Muscle layer of colon (tissue), 2 donors: Measurements from ENCODE around the gene ARHGAP24.

Experiments used
- H3K27ac ChIP-seq: one replicate; pipeline ENCODE4 v1.7.0; 2013; ENCODE audit warnings: low read depth, mild to moderate bottlenecking, low read length, moderate library complexity
- H3K27me3 ChIP-seq, 2 donors: one replicate each; pipeline ENCODE4 v1.7.0; 2013; ENCODE audit warnings: low read length in 2 of 2, mild to moderate bottlenecking in 2 of 2; ENCODE audit not compliant: insufficient read depth in 2 of 2, control insufficient read depth in 1 of 2
- H3K36me3 ChIP-seq: one replicate; pipeline ENCODE4 v1.7.0; 2013; ENCODE audit warnings: mild to moderate bottlenecking, low read length; ENCODE audit not compliant: insufficient read depth
- H3K4me1 ChIP-seq: one replicate; pipeline ENCODE4 v1.7.0; 2013; ENCODE audit warnings: mild to moderate bottlenecking, low read length; ENCODE audit not compliant: insufficient read depth
- H3K4me3 ChIP-seq, 2 donors: one replicate each; pipeline ENCODE4 v1.7.0; 2013; ENCODE audit warnings: low read length in 2 of 2, low read depth in 1 of 2, mild to moderate bottlenecking in 1 of 2, moderate library complexity in 1 of 2
- H3K9ac ChIP-seq: one replicate; pipeline ENCODE4 v1.7.0; 2013; ENCODE audit warnings: low read length
- H3K9me3 ChIP-seq: one replicate; pipeline ENCODE4 v1.7.0; 2013; ENCODE audit warnings: mild to moderate bottlenecking, low read length
- donor health status: abdominal sarcoma.
- donor health status: Adenocarcinoma of cecum.

ARHGAP24 gene

GRCh38 chr4:85760511-85760910, 285.6 kb downstream of the ARHGAP24 start:
- no peak overlapping the region for H3K27ac ChIP-seq
- H3K27me3 ChIP-seq: no peaks in the 10 kb centered on the region
- no peak overlapping the region for H3K4me3 ChIP-seq
- no peaks in the 10 kb centered on the region for H3K9me3 ChIP-seq
- peaks cover 24% of the 10 kb centered on the region for H3K4me1 ChIP-seq
- no peaks in the 10 kb centered on the region for H3K36me3 ChIP-seq
- no peak overlapping the region for H3K9ac ChIP-seq

DNA sequence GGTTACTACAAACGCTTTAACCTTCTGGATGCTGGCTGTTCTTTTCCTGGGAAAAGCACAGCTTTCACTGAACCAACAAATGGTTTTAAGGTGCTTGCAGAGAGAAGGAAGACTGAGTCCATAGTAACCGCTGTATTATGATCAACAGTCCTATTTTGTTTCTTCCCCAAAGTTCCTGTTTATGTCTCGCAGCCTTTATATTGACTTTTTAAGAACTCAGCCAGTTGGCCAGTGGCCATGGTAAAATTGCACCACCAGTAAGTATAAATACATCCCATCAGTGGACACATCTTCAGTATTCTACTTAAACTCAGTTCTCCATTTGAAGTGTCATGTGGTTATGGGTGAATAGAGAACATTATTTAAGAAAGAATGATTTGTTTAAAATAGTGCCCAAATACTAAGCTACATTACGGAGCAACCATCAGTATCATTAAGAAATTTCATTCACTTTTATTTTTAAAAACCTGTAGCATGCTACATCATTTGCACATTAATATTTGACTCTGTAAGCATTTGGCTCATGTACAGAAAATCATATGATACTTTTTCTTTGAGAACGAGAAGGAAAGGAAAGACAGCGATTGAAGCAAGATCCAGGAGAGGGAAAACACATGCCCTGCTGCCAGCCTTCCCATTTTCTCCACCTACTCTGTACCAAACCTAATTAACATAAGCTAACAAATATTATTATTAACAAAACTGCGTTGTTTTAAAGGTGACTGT, 287.0 kb downstream of the ARHGAP24 start:
- no peaks in the 10 kb centered on the region for H3K9me3 ChIP-seq
- no peak overlapping the region for H3K27ac ChIP-seq
- H3K9ac ChIP-seq: no peak overlapping the region
- H3K4me1 ChIP-seq: peaks cover 24% of the 10 kb centered on the region
- H3K27me3 ChIP-seq: no peaks in the 10 kb centered on the region
- H3K36me3 ChIP-seq: no peaks in the 10 kb centered on the region
- no peak overlapping the region for H3K4me3 ChIP-seq

GRCh38 chr4:85762529-85762871, 287.6 kb downstream of the ARHGAP24 start:
- H3K4me3 ChIP-seq: no peak overlapping the region
- H3K9ac ChIP-seq: no peak overlapping the region
- no peaks in the 10 kb centered on the region for H3K9me3 ChIP-seq
- peaks cover 24% of the 10 kb centered on the region for H3K4me1 ChIP-seq
- H3K27me3 ChIP-seq: no peaks in the 10 kb centered on the region
- H3K27ac ChIP-seq: no peak overlapping the region
- no peaks in the 10 kb centered on the region for H3K36me3 ChIP-seq

GRCh38 chr4:85763202-85763601, 288.3 kb downstream of the ARHGAP24 start:
- no peak overlapping the region for H3K9ac ChIP-seq
- no peaks in the 10 kb centered on the region for H3K27me3 ChIP-seq
- H3K4me1 ChIP-seq: peaks cover 24% of the 10 kb centered on the region
- H3K27ac ChIP-seq: no peak overlapping the region
- no peak overlapping the region for H3K4me3 ChIP-seq
- H3K9me3 ChIP-seq: no peaks in the 10 kb centered on the region
- no peaks in the 10 kb centered on the region for H3K36me3 ChIP-seq

GRCh38 chr4:85767649-85768048, 292.7 kb downstream of the ARHGAP24 start:
- H3K27ac ChIP-seq: no peak overlapping the region
- no peaks in the 10 kb centered on the region for H3K36me3 ChIP-seq
- no peak overlapping the region for H3K4me3 ChIP-seq
- H3K27me3 ChIP-seq: no peaks in the 10 kb centered on the region
- H3K9ac ChIP-seq: no peak overlapping the region
- H3K4me1 ChIP-seq: peaks cover under 1% of the 10 kb centered on the region
- no peaks in the 10 kb centered on the region for H3K9me3 ChIP-seq

DNA sequence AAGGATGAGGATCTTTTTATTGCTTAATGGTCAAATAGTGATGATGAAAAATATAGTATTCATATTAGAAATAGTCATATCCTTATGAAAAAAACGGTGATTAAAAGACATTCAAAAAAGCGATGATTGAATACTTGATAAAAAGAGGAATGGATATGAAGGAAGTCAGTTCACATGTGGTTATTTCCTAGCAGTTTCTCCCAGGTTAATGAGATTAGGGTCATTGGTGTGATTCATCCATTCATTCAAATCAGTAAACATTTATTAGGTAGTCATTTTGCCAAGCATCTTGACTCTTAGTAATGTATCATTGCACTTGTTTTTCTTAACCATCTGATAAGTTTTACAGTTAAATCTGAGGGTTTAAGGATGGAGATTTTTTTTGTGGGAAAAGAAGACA, 294.1 kb downstream of the ARHGAP24 start:
- H3K4me3 ChIP-seq: no peak overlapping the region
- H3K9ac ChIP-seq: no peak overlapping the region
- H3K27me3 ChIP-seq: no peaks in the 10 kb centered on the region
- no peak overlapping the region for H3K27ac ChIP-seq
- H3K4me1 ChIP-seq: no peaks in the 10 kb centered on the region
- H3K36me3 ChIP-seq: no peaks in the 10 kb centered on the region
- no peaks in the 10 kb centered on the region for H3K9me3 ChIP-seq

DNA sequence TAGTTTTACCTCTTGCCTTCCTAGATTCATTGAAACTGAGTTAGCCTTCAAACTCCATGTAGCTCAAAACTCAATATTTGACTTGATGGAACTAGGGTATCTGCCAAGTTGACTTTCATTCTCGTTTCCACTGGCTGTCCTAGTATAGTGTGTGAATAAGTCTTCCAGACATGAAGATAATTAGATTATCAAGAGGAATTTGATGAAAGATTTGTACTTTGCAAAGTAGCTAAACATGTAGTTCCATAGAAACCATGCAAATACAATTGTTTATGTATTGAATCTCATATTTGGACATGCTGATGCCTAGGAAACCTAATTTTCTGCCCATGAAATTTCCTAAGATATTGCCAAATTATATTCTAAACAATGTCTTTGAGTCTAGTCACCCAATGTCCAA, 297.5 kb downstream of the ARHGAP24 start:
- Histone ChIP-seq H3K27me3 (no peaks in the 10 kb centered on the region), H3K9me3 (no peaks in the 10 kb centered on the region)

DNA sequence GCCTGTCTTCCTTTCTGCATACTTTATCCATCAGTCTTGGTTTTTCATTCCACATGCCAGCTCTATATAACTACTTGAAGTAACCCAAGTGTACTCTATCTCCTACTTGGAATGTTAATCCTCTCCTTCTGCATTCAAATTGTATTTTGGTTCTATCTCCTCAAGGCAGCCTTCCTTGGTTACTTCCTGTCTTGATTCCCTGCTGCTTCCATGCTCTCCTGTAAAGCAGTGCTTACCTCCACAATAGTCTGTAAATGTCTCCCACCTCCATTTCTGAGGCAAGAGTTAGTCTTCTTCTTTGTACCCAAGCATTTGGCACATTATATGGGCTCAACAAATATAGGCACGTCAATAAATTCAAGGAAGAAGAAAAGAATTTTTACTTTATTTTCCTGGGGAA, 298.4 kb downstream of the ARHGAP24 start:
- peaks cover 6% of the 10 kb centered on the region for H3K4me1 ChIP-seq
- H3K9me3 ChIP-seq: no peaks in the 10 kb centered on the region
- H3K27ac ChIP-seq: no peak overlapping the region
- H3K36me3 ChIP-seq: no peaks in the 10 kb centered on the region
- no peak overlapping the region for H3K9ac ChIP-seq
- no peaks in the 10 kb centered on the region for H3K27me3 ChIP-seq
- no peak overlapping the region for H3K4me3 ChIP-seq

More for the DNA sequence above, 297.5 kb downstream of the ARHGAP24 start:
- H3K36me3 ChIP-seq: no peaks in the 10 kb centered on the region
- no peak overlapping the region for H3K27ac ChIP-seq
- no peak overlapping the region for H3K9ac ChIP-seq
- H3K4me3 ChIP-seq: no peak overlapping the region
- H3K4me1 ChIP-seq: no peaks in the 10 kb centered on the region

DNA sequence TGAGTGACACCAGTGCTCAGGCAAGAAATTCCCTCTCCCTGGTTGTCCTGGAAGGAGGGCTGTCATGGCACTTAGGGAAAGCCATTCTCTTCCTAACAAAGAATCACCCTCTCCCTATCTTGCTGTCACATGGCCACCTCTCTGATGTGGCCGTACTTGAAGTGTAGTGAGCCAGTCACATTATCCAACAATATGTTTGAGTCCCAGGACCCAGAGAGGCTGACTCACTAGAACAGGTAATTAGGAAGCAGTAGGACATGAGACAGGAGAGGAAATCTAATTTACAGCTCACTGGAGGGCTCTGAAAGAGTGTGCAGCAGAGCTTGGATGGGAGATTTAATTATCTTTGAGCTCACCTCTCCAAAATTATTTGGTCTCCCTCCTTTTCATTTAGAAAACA, 299.1 kb downstream of the ARHGAP24 start:
- no peak overlapping the region for H3K27ac ChIP-seq

DNA sequence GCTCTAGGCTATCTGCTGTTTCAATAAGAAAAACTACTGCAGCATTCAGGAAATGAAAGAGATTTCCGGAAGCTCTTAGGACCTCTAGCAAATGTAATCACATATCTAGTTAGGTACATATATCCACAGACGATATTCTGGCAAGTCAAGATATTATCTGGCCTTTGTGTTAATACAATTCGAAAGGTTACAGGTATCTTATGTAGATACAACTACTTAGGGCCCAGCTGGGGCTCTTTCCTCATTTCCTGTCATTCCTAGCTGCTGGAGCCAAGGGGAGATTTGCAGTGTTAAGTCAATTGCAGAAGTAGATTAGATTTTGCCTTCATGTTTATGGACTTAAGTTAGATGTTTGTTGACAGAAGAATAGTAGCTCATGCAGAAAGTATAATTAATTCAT, 299.5 kb downstream of the ARHGAP24 start:
- no peaks in the 10 kb centered on the region for H3K27me3 ChIP-seq
- no peak overlapping the region for H3K27ac ChIP-seq

More for the DNA sequence above, 299.1 kb downstream of the ARHGAP24 start:
- H3K4me3 ChIP-seq: no peak overlapping the region
- H3K9me3 ChIP-seq: no peaks in the 10 kb centered on the region
- H3K27me3 ChIP-seq: no peaks in the 10 kb centered on the region
- H3K4me1 ChIP-seq: peaks cover 6% of the 10 kb centered on the region
- H3K9ac ChIP-seq: no peak overlapping the region
- no peaks in the 10 kb centered on the region for H3K36me3 ChIP-seq

GRCh38 chr4:85776096-85776495, 301.1 kb downstream of the ARHGAP24 start:
- Histone ChIP-seq H3K27me3 (no peaks in the 10 kb centered on the region), H3K27ac (no peak overlapping the region), H3K36me3 (no peaks in the 10 kb centered on the region), H3K4me1 (peaks cover 12% of the 10 kb centered on the region), H3K4me3 (no peak overlapping the region), H3K9ac (no peak overlapping the region), H3K9me3 (no peaks in the 10 kb centered on the region)

More for the DNA sequence above, 299.5 kb downstream of the ARHGAP24 start:
- Histone ChIP-seq H3K4me1 (peaks cover 6% of the 10 kb centered on the region), H3K4me3 (no peak overlapping the region), H3K9ac (no peak overlapping the region), H3K9me3 (no peaks in the 10 kb centered on the region), H3K36me3 (no peaks in the 10 kb centered on the region)

GRCh38 chr4:85776579-85776978, 301.6 kb downstream of the ARHGAP24 start:
- Histone ChIP-seq H3K9me3 (no peaks in the 10 kb centered on the region), H3K27ac (no peak overlapping the region)

More at GRCh38 chr4:85776579-85776978, 301.6 kb downstream of the ARHGAP24 start:
- no peak overlapping the region for H3K9ac ChIP-seq
- H3K4me3 ChIP-seq: no peak overlapping the region
- peaks cover 12% of the 10 kb centered on the region for H3K4me1 ChIP-seq
- no peaks in the 10 kb centered on the region for H3K27me3 ChIP-seq
- H3K36me3 ChIP-seq: no peaks in the 10 kb centered on the region
